RPMI8226 (cell line): ENCODE measurements around the gene KSR1.

Experiments
- DNase-seq: peaks from one replicate; pipeline ENCODE4 v3.0.0-alpha.2; 2015

The KSR1 gene

DNA sequence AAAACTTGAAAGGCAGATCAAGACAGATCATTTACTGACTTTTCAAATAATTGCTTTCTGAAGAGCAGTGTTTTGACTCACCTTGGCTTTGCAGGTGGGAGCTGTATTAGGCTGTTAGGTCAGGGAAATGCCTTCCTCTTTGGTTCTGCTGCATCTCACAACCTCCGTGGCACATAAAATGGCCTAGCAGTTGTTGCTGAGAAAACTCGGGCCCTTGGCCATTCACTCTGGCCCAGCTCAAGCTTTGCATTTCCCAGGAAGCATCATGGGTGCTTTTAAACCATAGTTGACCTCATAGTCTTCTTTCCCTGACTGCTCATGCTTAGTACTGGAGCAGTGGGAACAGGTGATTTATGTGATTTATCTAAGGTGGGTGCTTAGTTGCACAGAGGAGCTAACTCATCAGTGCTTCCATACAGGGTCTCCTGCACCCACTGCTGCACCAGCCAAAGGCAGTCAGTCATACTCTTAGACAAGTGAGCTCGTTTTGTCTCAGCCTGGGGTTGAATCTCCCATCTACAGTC lies 83.6 kb downstream of the KSR1 start:
- no peak for DNase-seq

DNA sequence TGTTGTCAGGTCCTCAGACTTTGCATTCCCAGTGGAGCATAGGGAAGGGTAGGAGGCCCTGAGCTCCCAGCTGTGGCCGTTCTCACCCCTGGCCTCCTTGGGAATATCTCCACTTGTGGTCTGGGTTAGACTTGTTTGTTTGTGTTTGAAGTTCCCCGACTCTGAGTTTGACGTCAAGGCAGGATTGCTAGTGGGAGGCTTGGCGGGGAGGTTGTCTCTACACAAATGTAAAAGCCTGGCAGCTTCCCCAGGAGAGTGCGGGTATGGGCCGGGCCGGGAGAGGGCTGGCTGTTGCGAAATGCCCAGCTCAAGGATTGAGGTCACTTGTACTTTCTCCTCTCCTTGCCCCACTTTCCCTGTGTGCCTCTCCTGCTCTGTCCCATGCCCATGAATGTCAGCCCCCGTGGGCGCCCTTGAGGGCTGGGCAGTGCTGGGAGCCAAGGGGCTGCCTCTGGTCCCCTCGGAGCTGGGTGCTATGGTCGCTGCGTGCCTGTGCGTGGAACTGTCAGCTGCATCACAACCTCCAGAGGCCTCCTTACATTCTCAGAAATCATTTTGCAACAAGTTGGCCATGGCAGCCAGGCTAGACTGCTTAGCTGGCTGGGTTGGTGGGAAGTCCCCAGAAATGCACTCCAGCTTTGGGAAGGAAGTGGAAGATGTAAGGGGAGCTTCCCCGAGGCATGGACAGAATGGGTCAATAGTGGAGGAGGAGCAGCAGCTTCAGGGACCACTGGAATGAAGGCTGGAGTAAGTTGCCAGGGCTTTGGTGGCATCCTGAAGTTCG lies 84.3 kb downstream of the KSR1 start:
- DNase-seq: no peak

DNA sequence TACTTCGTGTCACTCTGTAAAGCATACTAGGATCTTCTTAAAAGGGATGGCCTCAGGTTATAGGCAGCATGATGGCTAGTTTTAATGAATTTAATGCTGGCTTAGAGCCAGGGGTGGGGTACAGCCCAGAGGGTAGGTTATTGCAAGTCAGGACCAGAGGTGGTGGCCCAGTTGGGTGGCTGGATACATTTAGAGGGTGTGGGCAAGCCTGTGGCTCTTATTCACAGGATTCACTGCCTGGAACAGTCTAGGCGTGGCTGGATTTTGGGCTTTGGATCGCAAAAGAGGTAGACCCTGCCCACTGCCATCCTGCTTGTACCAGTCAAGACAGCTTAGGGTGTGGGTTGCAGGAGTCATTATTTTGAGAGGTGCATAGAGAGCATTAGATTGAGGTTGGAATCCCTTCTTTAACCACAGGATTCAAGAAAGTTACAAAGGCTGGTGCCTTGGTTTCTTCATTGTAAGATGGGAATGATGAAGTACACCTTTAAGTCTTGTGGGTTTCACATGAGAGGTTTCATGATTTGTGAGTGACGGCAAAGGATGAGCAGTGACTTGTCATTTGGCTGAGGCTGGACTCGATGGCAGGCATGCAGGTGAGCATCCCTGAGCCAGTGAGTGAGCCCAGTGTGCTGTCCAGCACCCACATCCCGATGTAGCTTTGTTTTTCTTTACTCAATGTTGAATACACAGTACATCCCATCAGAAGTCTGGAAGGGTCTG lies 85.2 kb downstream of the KSR1 start:
- DNase-seq: no peak

DNA sequence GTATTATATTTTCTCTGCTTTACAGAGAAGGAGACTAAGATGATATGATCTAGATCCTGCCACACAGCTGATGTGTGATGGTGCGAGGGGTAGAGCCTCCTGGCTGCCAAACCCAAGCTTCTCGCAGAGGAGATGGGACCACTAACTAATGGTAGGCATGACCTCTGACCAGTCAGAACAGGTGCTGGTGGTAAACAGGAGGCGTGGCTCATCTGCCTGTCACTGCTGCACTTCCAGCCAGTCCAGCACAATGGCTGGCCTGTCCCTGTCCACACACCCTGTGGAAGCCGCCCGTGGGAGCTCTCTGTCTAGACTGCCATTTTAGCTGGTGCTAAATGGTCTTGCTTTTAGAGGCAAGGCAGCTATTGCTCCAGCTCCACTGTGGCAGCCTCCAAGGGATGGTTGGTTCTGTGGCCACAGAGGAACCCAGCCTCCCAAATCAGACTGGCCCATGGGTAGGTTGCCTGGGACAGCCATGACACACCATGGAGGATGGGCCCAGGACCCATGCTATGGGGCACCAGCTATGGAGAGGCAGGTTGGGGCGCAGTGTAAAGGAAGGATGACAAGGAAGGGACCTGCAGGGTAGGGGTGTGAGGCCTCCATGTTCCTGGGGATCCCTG lies 86.7 kb downstream of the KSR1 start:
- no peak for DNase-seq

DNA sequence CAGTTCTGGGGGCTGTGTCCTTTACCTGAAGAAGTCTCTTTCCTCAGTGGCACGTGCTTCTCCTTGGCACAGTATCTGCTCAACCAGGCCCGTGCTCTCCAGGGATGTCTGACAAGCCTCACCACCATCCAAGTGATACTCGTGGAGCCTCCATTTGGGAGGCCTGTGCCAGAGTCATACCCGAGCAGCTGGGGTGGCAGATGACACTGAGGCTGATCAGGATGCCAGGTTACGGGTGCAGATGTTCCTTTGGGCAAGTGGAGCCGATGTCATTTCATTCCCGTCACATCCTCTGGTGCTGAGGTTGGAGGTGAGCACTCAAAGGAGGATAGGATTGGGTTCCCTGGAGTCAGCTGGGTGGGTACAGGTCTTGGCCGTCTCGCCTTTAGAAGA lies 87.2 kb downstream of the KSR1 start:
- DNase-seq: no peak

DNA sequence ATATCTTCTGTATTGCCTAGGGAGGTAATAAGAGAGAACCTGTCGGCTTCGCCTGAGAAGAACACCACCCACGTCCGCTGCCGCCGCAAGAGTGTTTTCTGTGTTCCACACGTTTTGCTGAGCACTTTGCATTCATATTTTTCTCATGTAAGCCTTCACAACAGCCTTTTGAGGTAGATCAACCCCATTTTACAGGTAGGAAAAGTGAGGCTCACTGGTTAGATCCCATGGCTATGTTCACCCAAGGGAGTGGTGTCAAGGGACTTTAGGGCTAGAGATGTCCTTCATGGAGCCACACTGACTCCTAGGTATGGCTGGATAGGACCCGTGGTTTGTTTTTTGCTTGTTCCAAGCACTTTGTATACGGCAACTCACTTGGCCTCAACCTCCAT lies 87.7 kb downstream of the KSR1 start:
- no peak for DNase-seq

DNA sequence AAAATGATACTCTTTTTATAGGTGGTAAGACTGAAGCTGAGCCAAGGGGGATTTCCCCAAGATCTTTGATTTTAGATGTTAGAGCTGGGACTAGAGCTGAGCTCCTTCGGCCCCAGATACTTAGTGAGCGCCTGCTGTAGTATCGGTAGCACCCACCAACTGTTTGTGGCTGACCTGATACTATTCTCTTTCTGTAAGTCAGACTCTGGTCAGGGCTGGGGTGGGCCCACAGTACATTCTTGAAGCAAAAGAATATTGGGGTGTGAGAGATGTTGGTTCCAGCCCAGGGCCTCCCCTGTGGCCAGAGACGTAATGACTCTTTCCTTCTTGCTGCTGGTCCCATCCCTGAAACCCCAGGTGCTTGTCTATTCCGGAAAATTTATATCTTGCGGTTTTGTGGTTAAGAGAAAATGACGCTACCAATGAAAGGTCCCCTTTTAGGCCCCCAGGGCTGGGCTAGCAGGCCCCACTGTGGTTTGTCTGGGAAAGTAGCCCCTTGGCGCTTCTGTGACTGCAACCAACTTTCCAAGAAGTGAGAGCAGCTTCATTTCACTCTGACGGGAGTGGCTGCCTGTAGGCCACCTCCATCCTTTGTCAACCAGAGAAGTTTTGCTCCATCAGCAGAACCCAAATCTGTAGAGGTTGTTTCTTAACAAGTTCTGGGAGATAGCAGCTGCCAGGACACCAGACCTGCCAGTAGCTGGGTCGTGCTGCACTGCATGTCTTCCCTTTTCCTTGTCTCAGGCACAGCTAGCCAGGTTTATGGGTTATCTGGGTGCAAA lies 88.3 kb downstream of the KSR1 start:
- DNase-seq: peak; percentile 77

DNA sequence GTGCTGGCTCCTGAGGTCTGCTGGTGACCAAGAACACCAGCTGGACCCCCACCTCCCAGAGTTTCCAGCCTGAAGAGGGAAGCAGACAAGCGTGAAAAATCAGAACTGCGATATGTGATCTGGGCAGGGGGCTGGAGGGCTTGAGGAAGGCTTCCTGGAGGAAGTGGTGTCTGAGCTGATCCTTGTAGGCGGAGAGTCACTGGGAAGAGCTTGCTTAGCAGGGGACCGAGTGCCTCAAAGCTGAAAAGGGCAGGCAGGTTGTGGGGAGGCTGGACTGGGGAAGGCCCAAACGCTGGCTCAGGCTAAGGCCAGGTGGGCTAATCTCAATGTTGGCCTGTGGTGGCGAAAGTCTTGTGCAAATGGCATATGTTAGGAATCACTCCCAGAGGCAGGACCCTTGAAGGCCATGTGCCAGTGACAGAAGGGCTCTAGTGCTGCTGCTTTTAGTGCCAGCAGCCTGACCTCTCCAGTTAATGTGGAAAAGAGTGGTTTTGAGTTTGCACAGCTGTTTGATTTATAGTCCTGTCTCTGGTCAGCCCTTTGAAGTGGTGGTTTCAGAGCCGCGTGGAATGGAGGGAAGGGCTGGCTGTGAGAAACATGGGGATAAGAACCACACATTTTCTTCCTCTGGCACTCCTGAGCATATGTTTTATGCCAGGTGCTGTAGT lies 89.4 kb downstream of the KSR1 start:
- DNase-seq: no peak

DNA sequence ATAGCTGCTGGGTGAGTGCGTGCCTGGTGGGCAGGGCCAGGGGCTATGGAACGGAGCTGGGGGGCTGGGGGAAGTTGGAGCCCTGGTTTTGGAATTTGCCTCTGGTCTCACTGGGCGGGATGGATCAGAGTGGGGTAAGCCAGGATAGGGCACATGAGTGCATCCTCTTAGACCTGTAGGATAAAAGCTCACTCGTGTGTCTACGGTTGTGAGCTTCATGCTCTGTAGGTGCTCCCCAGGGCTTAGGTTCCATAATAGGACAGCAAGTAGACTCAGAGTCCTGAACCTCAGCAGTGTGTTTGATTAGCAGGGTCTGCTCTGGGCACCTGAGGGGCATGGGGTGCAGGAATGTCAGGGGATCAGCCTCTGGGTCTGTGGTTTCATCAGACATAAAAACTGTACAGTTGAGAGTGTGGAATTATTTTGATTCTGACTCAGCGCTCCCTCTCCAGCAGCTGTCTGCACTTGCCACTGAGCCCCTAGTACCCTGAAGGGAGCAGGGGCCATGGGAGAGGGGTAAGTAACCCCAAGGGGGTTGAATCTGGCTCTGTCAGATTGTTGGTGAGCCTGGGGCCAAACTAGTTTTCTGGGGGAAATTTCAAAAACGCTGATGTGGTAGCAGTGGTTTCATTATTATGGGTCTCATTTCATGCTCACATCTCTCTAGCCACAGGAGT lies 90.5 kb downstream of the KSR1 start:
- no peak for DNase-seq

DNA sequence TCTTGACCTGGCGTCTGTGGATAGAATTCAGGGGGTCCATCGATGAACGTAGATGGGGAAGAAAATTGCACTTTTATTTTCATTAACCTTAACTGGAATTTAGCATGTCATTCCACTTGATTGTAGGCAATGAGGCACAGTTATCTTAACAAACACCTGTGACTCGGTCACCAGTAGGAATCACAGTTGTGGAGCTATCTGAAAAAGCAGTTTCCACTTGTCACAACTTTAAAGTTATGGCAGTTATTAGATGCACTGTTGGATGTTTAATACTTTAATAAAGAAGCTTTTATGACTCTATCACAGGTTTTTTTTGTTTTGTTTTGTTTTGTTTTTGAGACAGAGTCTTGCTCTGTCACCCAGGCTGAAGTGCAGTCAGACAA lies 91.0 kb downstream of the KSR1 start:
- DNase-seq: no peak

DNA sequence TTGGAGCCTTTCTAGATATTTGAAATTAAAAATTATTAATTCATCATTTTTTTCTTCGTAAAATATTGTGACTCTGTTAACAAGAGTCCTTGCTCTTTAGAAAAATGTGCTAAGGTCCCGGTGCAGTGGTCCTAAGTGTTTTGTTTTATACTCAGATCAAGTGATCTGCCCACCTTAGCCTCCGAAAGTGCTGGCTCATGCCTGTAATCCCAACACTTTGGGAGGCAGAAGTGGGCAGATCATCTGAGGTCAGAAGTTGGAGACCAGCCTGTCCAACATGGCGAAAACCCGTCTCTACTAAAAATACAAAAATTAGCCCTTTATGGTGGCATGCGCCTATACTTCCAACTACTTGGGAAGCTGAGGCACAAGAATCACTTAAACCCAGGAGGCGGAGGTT lies 92.1 kb downstream of the KSR1 start:
- no peak for DNase-seq

DNA sequence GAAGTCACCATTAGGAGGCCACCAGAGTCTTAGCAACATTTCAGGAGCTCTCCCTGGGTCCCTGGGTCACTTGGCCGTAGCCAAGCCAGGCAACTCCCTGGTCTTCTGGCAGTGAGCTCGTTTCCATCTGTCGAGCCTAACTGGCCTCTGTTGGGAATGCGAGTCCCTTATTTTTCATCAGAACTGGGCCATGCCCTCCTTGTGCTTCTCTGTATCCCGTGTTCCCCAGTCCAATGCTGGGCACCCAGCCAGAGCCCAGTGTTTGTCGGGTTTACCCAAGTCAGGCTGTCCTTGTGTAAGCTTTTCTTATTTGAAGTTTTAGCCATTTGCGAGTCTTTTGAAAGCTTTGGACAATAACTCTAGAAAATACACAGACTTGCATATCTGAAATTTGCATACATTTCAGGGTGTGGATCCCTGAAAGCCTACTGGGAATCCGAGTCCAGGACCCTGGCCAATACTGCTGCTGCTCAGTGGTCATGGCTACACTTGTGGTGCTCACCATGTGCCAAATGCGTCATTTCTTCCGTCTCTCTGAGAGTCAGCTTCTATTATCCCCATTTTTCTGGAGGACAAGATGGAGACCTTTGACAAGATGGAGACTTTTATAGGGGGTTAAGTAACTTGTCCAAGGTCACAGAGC lies 93.1 kb downstream of the KSR1 start:
- no peak for DNase-seq

DNA sequence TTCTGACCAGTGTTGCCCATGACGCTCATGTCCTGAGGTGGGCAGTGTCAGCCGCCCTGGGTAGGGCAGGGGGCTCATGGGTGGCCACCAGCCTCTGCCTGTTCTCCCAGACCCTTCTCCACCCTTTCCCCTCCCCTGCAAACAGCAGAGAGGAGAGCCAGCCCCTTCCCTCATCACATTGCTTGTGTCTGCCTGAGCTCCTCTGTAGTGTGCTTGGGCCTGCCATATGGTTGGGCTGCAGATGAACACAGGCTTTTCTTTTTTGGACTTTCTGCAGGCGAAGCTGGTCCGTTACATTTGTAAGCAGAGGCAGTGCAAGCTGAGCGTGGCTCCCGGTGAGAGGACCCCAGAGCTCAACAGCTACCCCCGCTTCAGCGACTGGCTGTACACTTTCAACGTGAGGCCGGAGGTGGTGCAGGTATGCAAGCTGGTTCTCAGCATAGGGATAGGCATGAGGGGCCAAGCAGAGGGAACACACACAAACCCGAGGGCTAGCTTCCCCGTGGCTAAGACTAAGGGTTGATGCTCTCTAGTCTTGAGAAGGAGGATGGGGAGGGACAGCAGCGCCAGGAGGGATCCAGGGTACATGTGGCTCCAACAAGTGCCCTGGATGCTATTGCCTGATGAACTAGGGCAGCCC lies 94.2 kb downstream of the KSR1 start:
- DNase-seq: no peak

DNA sequence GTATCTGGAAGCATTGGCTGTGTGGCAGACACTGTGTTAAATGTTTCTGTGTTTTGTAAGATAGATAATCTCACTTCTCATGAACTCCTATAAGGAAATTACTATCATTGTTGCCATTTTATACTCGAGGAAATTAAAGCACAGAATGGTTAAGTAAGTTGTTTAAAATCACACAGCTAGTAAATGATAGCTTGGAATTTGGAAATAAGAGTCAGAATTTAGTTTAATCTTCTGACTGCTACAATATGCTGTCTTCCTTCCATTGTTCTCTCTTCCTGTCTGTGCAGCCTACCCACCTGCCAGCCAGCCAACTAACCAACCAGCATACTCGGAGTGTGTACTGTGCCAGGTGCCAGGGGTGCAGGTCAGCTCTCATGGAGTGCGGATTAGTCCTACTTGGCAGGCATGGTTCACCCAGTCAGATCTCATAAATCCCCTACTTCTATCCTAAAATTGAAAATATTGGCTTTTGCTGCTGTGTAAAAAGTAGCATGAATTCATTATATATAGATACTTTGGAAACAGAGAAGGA lies 94.8 kb downstream of the KSR1 start:
- no peak for DNase-seq

DNA sequence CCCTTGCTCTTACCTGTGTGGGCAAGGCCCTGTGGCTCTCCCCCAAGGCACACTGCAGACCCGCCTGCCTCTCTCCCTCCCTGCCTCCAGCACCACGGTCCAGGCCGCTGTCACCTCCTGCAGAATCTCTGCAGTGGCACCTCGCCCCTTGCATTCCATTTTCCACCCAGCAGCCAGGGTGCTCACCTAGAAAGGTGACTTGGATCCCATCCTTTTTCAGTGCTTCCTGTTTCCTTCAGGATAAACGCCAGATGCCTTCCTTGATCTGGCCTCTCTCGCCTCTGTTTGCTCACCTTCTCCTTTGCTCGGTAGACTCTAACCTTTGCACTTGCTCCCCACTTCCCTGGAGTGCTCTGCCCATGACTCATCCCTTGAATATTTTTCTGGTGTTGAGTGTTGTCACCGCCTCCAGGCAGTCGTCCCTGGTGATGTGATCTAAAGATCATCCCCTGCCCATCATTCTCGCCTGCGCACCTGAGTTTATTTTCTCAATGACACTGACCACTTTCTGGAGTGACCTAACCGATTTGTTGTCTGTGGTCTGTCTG lies 95.5 kb downstream of the KSR1 start:
- DNase-seq: no peak

DNA sequence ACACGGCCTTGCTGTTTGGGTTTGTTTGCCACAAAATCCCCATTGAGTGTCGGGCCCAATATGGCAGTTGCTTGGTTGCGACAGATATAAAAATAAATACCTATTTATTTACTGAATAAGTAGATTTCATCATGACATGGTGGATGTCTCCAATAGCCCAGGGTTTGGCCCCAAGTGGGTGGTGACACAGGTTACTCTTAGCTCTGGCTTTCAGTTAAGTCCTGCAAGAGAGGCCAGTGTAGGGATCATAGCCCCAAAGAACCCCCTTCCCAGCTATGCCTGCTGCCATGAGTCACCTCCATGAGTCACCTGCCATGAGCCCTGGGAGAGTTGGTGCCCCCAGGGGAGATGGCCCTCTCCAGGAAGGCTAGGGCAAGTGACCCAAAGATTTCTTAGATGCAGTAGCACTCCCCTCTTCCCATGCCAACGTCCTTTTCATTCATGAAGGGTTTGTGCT lies 96.1 kb downstream of the KSR1 start:
- DNase-seq: no peak

DNA sequence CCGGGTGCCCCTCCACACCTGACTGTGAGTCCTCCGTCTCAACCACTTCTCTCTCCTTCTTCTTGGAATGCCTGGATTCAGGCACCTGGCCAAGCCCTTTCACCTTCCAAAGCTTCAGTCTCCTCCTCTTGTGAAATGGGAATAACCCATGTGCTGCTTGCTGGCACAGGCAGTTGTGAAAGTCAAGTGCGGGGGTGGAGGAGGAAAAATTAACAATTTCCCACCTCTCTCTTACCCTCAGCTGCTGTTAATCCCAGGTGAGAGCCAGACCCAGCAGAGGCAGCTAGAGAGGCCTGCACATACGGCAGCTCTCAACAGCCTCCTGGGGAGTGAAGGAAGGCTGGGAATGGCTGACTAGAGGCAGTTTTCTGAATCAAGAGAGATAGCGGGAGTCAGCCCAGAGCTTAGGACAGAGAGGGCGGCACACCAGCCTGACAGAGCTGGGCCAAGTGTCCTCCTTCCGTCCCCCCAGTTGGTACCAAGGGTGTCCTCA lies 96.8 kb downstream of the KSR1 start:
- no peak for DNase-seq

DNA sequence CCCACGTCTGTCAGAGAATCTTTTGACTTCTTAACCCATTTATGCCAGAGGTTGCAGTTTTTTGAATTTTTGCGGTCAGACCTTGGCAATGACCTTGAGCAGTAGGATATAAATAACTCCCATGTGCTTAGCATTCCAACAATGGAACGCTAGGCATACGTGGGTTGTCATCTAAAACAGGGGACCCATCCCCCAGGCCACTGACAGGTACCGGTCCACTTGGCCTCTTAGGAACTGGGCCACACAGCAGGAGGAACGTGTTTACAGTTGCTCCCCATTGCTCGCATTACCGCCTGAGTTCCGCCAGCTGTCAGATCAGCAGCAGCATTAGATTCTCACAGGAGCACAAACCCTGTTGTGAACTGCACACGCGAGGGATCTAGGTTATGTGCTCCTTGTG lies 97.9 kb downstream of the KSR1 start:
- peak; percentile 35 for DNase-seq

DNA sequence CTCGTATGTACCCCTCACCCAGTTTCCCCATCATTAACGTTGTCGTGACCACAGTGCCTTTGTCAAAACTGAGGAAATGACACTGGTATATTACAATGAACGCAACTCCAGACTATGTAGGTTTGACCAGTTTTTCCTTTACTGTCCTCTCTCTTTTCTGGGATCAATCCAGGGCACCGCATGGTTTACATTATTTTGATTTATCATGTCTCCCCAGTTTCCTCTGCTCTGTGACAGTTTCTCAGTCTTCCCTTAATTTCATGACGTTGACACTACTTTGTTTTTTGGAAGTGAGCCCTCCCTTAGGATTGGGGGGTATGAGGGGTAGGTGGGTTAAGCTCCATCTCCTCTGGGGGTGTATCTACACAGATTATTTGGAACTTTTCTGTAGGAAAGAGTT lies 98.7 kb downstream of the KSR1 start:
- DNase-seq: no peak

DNA sequence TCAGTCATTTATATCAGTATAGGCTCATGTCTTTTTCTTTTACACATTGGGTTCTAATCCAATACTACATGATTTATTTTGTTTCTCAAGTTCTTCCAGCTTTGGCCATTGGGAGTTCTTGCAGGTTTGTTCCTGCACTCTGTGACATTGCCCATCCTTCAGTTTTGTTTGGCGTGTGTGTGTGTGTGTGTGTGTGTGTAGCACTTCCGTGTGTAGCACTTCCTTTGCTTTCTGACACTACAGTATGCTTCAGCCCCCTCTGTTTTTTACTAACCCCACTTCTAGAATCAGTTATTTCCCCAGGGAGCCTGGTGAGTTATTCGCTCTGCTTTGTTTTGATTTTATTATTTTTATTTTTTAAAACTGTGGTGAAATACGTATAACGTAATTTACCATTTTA lies 99.1 kb downstream of the KSR1 start:
- no peak for DNase-seq
